ENCODE data around the gene TSTD2.
"Not testable (repeated sequence)": the region's sequence is repeated elsewhere in the genome, so short reads cannot be mapped to it uniquely, and the experiment has no call there.

The TSTD2 gene

DNA sequence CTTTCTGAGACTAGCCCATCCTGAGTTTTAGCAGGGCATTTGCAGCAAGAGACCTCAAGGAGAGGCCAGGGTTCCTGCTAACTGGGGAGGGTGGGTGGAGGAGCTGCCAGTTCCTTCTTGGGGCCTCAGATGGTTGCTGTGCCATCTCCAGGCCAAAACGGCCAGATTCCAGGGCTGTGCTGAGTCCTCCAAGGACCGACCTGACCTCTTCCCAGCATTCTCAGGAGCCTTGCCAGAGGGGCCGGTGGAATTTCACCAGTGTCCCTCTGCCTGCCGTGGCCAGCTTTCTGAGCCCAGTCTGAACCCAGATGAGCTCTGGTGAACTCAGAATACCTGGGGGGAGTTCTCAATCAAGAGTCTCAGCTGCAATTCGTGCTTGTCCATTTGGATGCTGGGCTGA, 54.3 kb downstream of the TSTD2 start:
- H3K27me3 ChIP-seq (ENCODE audit: insufficient read depth, low read length) = no peaks in the 10 kb centered on the region
- H3K36me3 ChIP-seq (ENCODE audit: insufficient read depth, low read depth, low read length) = no peaks in the 10 kb centered on the region
- no peaks in the 10 kb centered on the region for H3K4me1 ChIP-seq (ENCODE audit: insufficient read depth, low read length)
- H3K4me3 ChIP-seq (ENCODE audit: low read length) = no peak overlapping the region
- no peak overlapping the region for H3K9ac ChIP-seq (ENCODE audit: low read depth, low read length)
- no peaks in the 10 kb centered on the region for H3K9me3 ChIP-seq (ENCODE audit: insufficient read depth, low read depth, low read length)
- H3K27ac ChIP-seq (ENCODE audit: low read length) = no peak overlapping the region

DNA sequence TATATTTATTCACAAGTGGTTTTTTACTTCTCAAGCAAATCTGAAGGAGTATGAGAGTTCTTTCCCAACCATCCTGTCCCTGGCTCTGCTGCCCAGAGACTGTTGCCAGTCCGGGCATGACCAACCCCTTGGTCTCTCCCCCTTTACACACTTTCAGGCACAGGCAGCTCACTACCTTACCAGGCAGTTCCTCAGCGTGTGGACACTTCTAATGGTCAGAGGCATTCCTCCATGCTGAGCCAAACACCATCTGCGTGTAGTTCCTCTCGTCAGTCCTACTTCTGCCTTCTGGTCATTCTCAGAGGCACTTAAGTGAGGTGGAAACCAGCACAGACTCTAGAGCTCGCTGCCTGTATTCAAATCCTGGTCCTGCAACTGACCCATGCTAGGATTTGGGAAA, 56.1 kb downstream of the TSTD2 start:
- Histone ChIP-seq H3K36me3 (ENCODE audit: insufficient read depth, low read depth, low read length) (no peaks in the 10 kb centered on the region), H3K9ac (ENCODE audit: low read depth, low read length) (no peak overlapping the region), H3K27me3 (ENCODE audit: insufficient read depth, low read length) (no peaks in the 10 kb centered on the region), H3K9me3 (ENCODE audit: insufficient read depth, low read depth, low read length) (no peaks in the 10 kb centered on the region), H3K4me3 (ENCODE audit: low read length) (no peak overlapping the region), H3K4me1 (ENCODE audit: insufficient read depth, low read length) (no peaks in the 10 kb centered on the region), H3K27ac (ENCODE audit: low read length) (no peak overlapping the region)

DNA sequence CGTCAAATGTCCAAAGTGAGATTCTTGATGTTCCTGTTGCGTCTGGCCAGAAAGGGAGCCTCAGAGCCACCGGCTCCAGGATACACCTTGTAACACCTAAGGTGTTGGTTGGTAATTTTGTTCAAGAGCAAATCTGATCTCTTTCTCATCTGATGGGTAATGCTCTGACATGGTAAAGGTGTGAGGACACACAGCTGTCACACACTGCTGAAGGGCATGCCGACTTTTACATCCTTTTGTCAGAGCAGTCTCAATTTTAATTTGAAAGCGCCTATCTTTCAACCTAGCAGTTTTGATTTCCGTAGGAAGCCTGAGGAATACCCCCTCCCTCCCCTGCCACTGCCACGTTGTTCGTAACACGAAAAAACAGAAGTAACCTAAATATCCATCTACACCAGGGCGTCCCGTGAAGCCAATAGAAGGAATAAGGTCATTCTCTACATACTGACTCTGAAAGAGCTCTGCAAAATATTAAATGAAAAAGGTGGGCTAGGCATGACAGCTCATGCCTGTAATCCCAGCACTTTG, 57.4 kb downstream of the TSTD2 start:
- Histone ChIP-seq H3K9me3 (ENCODE audit: insufficient read depth, low read depth, low read length) (no peaks in the 10 kb centered on the region), H3K27me3 (ENCODE audit: insufficient read depth, low read length) (no peaks in the 10 kb centered on the region), H3K4me3 (ENCODE audit: low read length) (no peak overlapping the region), H3K27ac (ENCODE audit: low read length) (no peak overlapping the region), H3K36me3 (ENCODE audit: insufficient read depth, low read depth, low read length) (no peaks in the 10 kb centered on the region), H3K9ac (ENCODE audit: low read depth, low read length) (no peak overlapping the region), H3K4me1 (ENCODE audit: insufficient read depth, low read length) (no peaks in the 10 kb centered on the region)

DNA sequence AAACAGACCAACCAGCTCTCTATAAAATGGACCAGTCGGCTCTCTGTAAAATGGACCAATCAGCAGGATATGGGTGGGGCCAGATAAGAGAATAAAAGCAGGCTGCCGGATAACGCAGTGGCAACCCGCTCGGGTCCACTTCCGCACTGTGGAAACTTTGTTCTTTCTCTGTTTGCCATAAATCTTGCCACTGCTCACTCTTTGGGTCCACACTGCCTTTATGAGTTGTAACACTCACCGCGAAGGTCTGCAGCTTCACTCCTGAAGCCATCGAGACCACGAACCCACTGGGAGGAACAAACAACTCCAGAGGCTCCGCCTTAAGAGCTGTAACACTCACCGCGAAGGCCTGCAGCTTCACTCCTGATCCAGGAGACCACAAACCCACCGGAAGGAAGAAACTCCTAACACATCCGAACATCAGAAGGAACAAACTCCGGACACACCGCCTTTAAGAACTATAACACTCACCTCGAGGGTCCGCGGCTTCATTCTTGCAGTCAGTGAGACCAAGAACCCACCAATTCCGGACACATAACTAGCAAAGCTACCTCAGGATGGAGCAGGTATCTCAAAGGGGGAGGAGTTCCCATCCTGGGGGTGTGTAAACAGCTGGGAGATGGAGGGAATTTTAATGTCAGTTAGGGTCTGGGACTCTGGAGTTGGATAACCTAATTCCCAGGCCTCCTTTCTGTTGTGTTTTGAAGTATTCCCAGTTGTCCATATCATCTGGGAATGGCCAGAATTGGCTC, 58.1 kb downstream of the TSTD2 start:
- H3K27me3 ChIP-seq (ENCODE audit: insufficient read depth, low read length); H3K27ac ChIP-seq (ENCODE audit: low read length); H3K9ac ChIP-seq (ENCODE audit: low read depth, low read length); H3K4me3 ChIP-seq (ENCODE audit: low read length); H3K9me3 ChIP-seq (ENCODE audit: insufficient read depth, low read depth, low read length); H3K36me3 ChIP-seq (ENCODE audit: insufficient read depth, low read depth, low read length); H3K4me1 ChIP-seq (ENCODE audit: insufficient read depth, low read length): not testable (repeated sequence)

DNA sequence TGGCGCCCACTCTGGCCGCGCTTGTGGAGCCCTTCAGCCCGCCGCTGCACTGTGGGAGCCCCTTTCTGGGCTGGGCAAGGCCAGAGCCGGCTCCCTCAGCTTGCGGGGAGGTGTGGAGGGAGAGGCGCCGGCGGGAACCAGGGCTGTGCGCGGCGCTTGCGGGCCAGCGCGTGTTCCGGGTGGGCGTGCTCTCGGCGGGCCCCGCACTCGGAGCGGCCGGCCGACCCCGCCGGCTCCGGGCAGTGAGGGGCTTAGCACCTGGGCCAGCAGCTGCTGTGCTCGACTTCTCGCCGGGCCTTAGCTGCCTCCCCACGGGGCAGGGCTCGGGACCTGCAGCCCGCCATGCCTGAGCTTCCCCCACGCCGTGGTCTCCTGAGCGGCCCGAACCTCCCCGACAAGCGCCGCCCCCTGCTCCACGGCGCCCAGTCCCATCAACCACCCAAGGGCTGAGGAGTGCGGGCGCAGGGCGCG, 59.0 kb downstream of the TSTD2 start:
- not testable (repeated sequence) for H3K9ac ChIP-seq (ENCODE audit: low read depth, low read length); H3K9me3 ChIP-seq (ENCODE audit: insufficient read depth, low read depth, low read length); H3K27ac ChIP-seq (ENCODE audit: low read length); H3K4me1 ChIP-seq (ENCODE audit: insufficient read depth, low read length); H3K27me3 ChIP-seq (ENCODE audit: insufficient read depth, low read length); H3K36me3 ChIP-seq (ENCODE audit: insufficient read depth, low read depth, low read length); H3K4me3 ChIP-seq (ENCODE audit: low read length)

DNA sequence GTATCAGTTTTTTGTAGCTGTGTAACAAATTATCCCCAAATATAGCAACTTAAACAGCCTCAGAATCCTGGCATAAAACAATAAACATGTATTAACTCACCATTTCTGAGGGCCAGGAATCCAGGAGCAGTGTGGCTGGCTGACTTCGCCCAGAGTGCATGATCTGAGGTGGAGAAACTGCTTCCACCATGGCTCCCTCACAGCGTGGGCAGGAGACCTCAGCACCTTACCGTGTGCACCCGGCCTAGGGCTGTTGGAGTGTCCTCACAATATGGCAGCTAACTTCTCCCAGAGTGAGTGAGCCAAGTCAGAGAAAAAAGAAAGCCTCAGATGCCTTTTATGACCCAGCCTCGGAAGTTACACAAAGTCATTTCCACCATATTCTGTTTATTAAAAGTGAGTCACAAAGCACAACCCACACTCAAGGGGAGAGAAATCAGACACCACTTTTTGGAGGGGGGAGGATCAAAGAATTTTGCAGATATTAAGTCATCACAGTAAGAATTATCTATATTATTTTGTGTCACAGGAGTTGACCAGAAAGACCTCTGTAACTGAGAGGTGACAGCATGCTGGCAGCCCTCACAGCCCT, 59.6 kb downstream of the TSTD2 start:
- H3K4me1 ChIP-seq (ENCODE audit: insufficient read depth, low read length) = no peaks in the 10 kb centered on the region
- H3K27me3 ChIP-seq (ENCODE audit: insufficient read depth, low read length) = no peaks in the 10 kb centered on the region
- H3K4me3 ChIP-seq (ENCODE audit: low read length) = no peak overlapping the region
- no peak overlapping the region for H3K27ac ChIP-seq (ENCODE audit: low read length)
- no peaks in the 10 kb centered on the region for H3K36me3 ChIP-seq (ENCODE audit: insufficient read depth, low read depth, low read length)
- H3K9ac ChIP-seq (ENCODE audit: low read depth, low read length) = no peak overlapping the region
- no peaks in the 10 kb centered on the region for H3K9me3 ChIP-seq (ENCODE audit: insufficient read depth, low read depth, low read length)

DNA sequence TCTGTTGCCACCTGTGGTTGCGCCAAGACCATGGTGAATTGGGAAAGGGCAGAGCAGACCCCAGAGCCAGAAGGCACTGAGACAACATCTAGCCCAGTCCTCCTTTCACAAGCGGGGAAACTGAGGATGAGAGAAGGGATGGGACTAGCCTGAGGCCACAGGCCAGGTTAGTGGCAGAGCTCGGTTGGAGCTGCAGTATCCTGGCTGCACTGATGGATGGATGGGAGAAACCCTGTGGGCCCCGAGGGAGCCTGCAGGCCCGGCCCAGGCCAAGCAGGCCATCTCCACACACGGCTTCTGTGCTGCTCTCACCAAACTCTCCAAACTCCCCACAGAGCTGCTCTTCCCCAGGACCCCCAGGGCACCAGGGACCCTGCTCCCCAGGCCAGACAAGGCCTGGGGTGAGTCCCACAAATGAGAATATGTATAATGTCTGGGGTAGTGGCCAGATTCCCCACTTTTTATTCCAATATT, 60.2 kb downstream of the TSTD2 start:
- H3K36me3 ChIP-seq (ENCODE audit: insufficient read depth, low read depth, low read length) = no peaks in the 10 kb centered on the region
- no peaks in the 10 kb centered on the region for H3K27me3 ChIP-seq (ENCODE audit: insufficient read depth, low read length)
- no peaks in the 10 kb centered on the region for H3K9me3 ChIP-seq (ENCODE audit: insufficient read depth, low read depth, low read length)
- H3K27ac ChIP-seq (ENCODE audit: low read length) = no peak overlapping the region
- H3K4me3 ChIP-seq (ENCODE audit: low read length) = no peak overlapping the region
- H3K4me1 ChIP-seq (ENCODE audit: insufficient read depth, low read length) = no peaks in the 10 kb centered on the region
- H3K9ac ChIP-seq (ENCODE audit: low read depth, low read length) = no peak overlapping the region

DNA sequence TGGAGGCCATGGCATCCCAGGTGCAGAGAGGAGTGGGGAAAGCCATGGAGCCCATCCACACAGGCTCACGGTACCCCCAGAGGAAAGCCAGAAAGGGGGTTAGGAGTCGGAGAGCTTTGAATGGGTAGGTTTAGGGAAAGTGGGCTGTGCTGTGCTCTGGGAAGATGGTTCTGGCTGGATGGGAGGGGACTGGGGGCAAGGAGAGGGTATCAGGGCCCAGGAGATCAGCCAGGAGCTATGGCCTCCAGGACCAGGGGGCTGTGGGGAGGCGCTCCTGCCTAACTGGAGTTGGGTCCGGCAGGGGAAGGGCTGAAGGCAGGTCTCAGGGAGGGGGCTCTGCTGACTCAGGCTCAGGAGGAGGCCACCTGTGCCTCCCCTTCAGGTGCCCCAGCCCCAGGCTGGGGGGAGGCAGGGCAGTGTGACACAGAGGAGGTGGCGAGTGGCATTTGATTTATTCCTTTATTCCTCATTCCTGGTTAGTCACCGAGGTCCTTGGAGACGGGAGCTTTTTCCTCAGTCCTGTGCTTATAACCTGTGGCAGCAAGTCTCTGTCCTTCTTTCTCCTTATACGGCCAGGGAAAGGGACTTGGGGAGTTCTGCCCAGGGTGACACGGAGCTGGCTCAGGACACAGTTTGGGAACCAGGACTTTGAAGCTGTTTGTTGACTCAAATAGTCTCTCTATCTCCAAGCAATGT, 60.8 kb downstream of the TSTD2 start:
- H3K4me1 ChIP-seq (ENCODE audit: insufficient read depth, low read length) = no peaks in the 10 kb centered on the region
- no peak overlapping the region for H3K4me3 ChIP-seq (ENCODE audit: low read length)
- no peak overlapping the region for H3K27ac ChIP-seq (ENCODE audit: low read length)
- H3K9ac ChIP-seq (ENCODE audit: low read depth, low read length) = no peak overlapping the region
- no peaks in the 10 kb centered on the region for H3K36me3 ChIP-seq (ENCODE audit: insufficient read depth, low read depth, low read length)
- H3K9me3 ChIP-seq (ENCODE audit: insufficient read depth, low read depth, low read length) = no peaks in the 10 kb centered on the region
- H3K27me3 ChIP-seq (ENCODE audit: insufficient read depth, low read length) = no peaks in the 10 kb centered on the region

DNA sequence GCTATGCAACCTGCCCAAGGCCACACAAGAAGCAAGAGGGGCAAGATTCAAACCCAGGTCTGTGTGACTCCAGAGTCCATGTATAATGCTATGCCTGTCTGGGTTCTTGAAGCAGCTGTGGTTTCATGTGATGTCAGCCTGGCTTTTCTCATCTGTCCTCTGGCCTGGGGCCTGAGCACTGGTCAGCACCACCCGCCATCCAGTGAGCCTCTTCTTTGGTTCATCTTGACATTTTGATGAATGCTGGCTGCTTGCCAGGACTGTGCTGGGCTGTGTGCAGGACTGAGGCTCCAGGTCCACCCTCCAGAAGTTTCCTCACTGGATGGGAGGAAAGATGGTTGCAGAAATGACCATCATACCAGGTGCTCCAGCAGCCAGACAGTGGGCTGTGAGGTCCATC, 61.5 kb downstream of the TSTD2 start:
- H3K9ac ChIP-seq (ENCODE audit: low read depth, low read length) = no peak overlapping the region
- H3K27me3 ChIP-seq (ENCODE audit: insufficient read depth, low read length) = no peaks in the 10 kb centered on the region
- H3K4me1 ChIP-seq (ENCODE audit: insufficient read depth, low read length) = no peaks in the 10 kb centered on the region
- H3K36me3 ChIP-seq (ENCODE audit: insufficient read depth, low read depth, low read length) = no peaks in the 10 kb centered on the region
- H3K27ac ChIP-seq (ENCODE audit: low read length) = no peak overlapping the region
- H3K9me3 ChIP-seq (ENCODE audit: insufficient read depth, low read depth, low read length) = no peaks in the 10 kb centered on the region
- H3K4me3 ChIP-seq (ENCODE audit: low read length) = no peak overlapping the region

DNA sequence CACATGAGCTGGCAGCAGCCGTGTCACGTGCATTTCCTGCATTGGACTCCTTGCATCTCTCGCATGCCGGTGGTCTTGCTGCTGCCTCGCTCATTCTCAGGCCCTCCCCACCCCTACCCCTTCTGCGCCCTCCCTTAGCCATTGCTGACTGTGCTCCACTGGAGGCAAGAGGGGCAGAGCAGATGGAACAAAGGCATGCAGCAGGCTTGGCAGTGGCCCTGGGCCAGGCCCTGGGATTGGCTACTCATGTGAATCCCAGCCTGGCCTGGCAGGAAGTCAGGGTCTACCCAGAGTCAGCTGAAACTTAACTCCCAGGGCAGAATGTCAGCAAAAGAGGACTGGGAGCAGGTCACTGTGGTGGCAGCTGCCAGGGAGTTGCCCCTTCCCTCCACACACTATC, 62.3 kb downstream of the TSTD2 start:
- Histone ChIP-seq H3K9me3 (ENCODE audit: insufficient read depth, low read depth, low read length) (no peaks in the 10 kb centered on the region), H3K4me1 (ENCODE audit: insufficient read depth, low read length) (no peaks in the 10 kb centered on the region), H3K9ac (ENCODE audit: low read depth, low read length) (no peak overlapping the region), H3K27ac (ENCODE audit: low read length) (no peak overlapping the region), H3K27me3 (ENCODE audit: insufficient read depth, low read length) (no peaks in the 10 kb centered on the region), H3K36me3 (ENCODE audit: insufficient read depth, low read depth, low read length) (no peaks in the 10 kb centered on the region), H3K4me3 (ENCODE audit: low read length) (no peak overlapping the region)

DNA sequence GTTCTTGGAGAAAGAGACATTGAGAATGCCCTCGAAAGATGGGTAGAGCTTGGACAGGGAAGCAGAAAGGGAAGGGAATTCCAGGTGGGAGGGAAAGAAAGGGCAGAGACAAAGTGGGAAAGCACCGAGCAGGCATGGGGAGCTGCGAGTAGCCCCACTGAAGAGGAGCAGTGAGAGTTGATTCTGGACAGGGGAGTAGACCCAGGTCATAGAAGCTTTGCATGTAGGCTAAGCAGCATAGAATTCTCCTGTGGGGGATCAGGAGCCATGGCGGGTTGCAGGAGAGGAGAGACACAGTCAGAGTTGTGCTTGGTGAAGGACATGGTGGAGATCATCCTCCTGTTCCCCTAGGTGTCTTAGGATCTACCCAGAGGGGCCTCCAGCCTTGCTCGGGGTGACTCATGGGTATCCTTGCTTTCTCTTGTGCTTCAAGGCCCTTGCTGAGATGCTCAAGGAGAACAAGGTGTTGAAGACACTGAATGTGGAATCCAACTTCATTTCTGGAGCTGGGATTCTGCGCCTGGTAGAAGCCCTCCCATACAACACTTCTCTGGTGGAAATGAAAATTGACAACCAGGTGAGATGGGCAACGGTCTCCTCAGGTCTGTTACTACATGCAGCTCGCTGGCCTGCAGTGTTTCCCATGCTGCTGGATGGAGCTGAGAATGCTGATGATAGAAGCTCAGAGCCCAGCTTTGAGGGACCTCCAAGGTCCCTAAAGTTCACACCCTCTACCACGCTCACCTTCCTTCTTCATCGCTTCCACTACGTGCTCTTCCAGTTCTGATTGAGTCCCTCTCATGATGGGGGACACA, 64.5 kb downstream of the TSTD2 start:
- H3K27ac ChIP-seq (ENCODE audit: low read length) = no peak overlapping the region
- no peaks in the 10 kb centered on the region for H3K27me3 ChIP-seq (ENCODE audit: insufficient read depth, low read length)
- peaks cover 11% of the 10 kb centered on the region; the same call in 1 of the 2 replicates for H3K4me1 ChIP-seq (ENCODE audit: insufficient read depth, low read length)
- H3K9me3 ChIP-seq (ENCODE audit: insufficient read depth, low read depth, low read length) = no peaks in the 10 kb centered on the region
- no peak overlapping the region for H3K4me3 ChIP-seq (ENCODE audit: low read length)
- H3K36me3 ChIP-seq (ENCODE audit: insufficient read depth, low read depth, low read length) = no peaks in the 10 kb centered on the region
- H3K9ac ChIP-seq (ENCODE audit: low read depth, low read length) = no peak overlapping the region
